ENCODE results near the gene PPP1CC. TPM values are rescaled to one million over a fixed set of nuclear protein-coding genes. Genes with fewer than 3 reads are reported as not detected.
"Not testable (repeated sequence)": the region's sequence is repeated elsewhere in the genome, so short reads cannot be mapped to it uniquely, and the experiment has no call there.

Gene PPP1CC
- total RNA-seq, 1 donor from 2014 or later = 449 TPM

- Mint-ChIP-seq H3K4me1 (ENCODE audit: low read depth) (peaks cover 15% of the 10 kb centered on the region), H3K27ac (no peak overlapping the region), H3K27me3 (ENCODE audit: insufficient read depth) (peaks cover 3% of the 10 kb centered on the region), H3K9me3 (peaks cover 6% of the 10 kb centered on the region), H3K36me3 (ENCODE audit: low read depth) (no peaks in the 10 kb centered on the region), H3K4me3 (no peak overlapping the region)
- DNase-seq (ENCODE audit: low spot score) = no peak
- intact Hi-C loops (cut with micrococcal nuclease) = no loop called here
These were observed 26.3 kb upstream of the PPP1CC start for GRCh38 chr12:110768960-110769359.

- Mint-ChIP-seq H3K27ac (no peak overlapping the region), H3K4me1 (ENCODE audit: low read depth) (peaks cover 20% of the 10 kb centered on the region)
These were observed 25.2 kb upstream of the PPP1CC start for GRCh38 chr12:110767863-110768262.

DNA sequence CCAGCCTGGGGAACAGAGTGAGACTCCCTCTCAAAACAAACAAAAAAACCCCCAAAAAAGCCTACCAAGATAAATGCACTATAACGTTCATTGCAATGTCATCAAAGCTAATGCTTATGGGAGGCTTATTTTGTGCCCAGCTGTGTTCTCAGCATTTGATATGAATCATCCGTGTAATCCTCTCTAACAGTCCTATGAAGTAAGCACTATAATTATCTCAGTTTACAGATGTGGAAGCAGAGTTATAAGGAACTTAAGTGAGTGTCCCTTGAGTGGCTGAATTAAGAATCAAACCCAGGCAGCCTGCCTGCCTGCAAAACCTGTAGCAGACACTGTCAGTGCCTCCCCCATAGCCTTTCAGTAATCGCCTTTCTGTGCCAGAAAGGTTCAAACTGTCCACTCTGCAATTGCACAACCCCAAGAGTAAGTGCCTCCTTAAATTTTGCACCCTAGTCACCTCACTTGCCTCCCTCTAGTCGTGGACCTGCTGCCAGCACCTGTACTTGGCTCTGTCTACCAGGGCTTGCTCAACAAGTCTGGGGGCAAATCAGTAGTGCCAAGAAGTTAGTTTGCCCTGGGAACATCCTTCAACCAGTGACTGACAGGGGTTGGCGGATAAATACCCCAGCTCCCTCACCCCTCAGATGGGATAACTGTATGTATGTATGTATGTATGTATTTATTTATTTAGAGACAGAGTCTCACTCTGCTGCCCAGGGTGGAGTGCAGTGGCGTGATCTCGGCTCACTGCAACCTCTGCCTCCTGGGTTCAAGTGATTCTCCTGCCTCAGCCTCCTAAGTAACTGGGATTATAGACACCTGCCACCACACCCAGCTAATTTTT is 23.8 kb upstream of the PPP1CC start:
- Mint-ChIP-seq H3K4me1 (ENCODE audit: low read depth) (peaks cover 14% of the 10 kb centered on the region), H3K27me3 (ENCODE audit: insufficient read depth) (peaks cover 3% of the 10 kb centered on the region), H3K36me3 (ENCODE audit: low read depth) (no peaks in the 10 kb centered on the region), H3K9me3 (peaks cover 6% of the 10 kb centered on the region), H3K27ac (no peak overlapping the region), H3K4me3 (no peak overlapping the region)
- no peak for DNase-seq (ENCODE audit: low spot score)
- intact Hi-C loops (cut with micrococcal nuclease) = no loop called here

More at GRCh38 chr12:110767863-110768262, 25.2 kb upstream of the PPP1CC start:
- Mint-ChIP-seq H3K27me3 (ENCODE audit: insufficient read depth) (peaks cover 3% of the 10 kb centered on the region), H3K4me3 (no peak overlapping the region), H3K9me3 (peaks cover 6% of the 10 kb centered on the region), H3K36me3 (ENCODE audit: low read depth) (no peaks in the 10 kb centered on the region)
- intact Hi-C loops (cut with micrococcal nuclease) = no loop called here
- DNase-seq (ENCODE audit: low spot score) = no peak

DNA sequence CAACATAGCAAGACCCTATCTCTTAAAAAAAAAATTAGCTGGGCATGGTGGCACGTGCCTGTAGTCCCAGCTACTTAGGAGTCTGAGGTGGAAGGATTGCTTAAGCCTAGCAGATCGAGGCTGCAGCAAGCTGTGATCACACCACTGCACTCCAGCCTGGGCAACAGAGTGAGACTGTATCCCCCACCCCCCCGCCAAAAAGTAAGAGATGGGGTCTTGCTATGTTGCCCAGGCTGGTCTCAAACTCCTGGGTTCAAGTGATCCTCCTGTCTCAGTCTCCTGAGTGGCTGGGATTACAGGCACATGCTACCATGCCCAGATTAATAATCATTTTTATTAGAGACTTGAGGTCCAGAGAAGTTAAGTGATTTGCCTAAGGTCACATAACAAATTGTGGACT is 22.9 kb upstream of the PPP1CC start:
- DNase-seq (ENCODE audit: low spot score); H3K27me3 Mint-ChIP-seq (ENCODE audit: insufficient read depth); H3K9me3 Mint-ChIP-seq; intact Hi-C loops (cut with micrococcal nuclease); H3K4me3 Mint-ChIP-seq; H3K27ac Mint-ChIP-seq; H3K36me3 Mint-ChIP-seq (ENCODE audit: low read depth): not testable (repeated sequence)
- H3K4me1 Mint-ChIP-seq (ENCODE audit: low read depth) = peaks cover 12% of the 10 kb centered on the region

GRCh38 chr12:110765111-110765510 is 22.4 kb upstream of the PPP1CC start:
- Mint-ChIP-seq H3K36me3 (ENCODE audit: low read depth) (no peaks in the 10 kb centered on the region), H3K4me1 (ENCODE audit: low read depth) (peaks cover 14% of the 10 kb centered on the region), H3K27ac (no peak overlapping the region), H3K9me3 (peaks cover 6% of the 10 kb centered on the region), H3K27me3 (ENCODE audit: insufficient read depth) (peaks cover 4% of the 10 kb centered on the region), H3K4me3 (no peak overlapping the region)
- intact Hi-C loops (cut with micrococcal nuclease) = no loop called here
- DNase-seq (ENCODE audit: low spot score) = no peak

DNA sequence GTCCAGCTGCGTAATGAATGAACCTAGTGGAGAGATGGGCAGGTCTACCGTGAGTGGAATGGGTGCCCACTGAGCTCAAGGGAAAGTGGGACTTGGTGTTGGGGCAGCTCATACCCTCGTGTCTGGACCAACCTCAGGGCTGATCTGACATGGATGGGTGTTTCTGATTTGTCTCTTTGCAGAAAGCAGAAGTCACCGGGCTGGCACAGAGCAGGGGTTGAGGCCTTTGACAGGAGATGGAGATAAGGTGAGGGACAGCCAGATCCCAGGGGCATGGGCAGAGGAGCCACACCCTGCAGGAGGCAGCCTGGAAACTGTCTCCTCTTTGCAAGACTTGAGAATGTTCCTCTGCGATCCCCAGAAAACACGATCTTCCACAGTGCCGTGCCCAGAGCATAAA is 20.9 kb upstream of the PPP1CC start:
- Mint-ChIP-seq H3K4me3 (no peak overlapping the region), H3K4me1 (ENCODE audit: low read depth) (peaks cover 20% of the 10 kb centered on the region), H3K36me3 (ENCODE audit: low read depth) (no peaks in the 10 kb centered on the region), H3K9me3 (peaks cover under 1% of the 10 kb centered on the region), H3K27me3 (ENCODE audit: insufficient read depth) (peaks cover 5% of the 10 kb centered on the region), H3K27ac (peak overlapping the region; percentile 90)
- intact Hi-C loops (cut with micrococcal nuclease) = loop anchor here (1.0 to 2.0 kb wide), 4 partner anchors 13 to 63 kb away; partner anchors contain the start of gene PPP1CC
- DNase-seq (ENCODE audit: low spot score) = no peak

DNA sequence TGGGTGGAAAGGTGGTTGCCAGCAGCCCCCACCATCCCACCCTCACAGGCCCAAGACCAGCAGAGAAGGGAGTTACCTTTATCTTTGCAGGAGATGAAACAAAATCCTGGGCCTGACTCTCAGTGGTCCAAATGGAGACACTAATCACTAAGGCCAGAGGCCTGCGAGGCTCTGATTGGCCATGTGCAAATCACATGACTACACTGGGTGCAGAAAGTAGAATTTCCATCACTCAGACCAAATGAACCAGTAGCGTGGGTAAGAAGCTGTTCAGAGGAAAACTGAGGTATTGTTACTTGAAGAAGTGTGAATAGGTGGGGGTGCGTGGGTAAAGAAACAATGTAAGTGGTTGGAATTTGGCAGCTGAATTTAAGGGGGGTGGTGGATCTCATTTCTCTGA is 20.2 kb upstream of the PPP1CC start:
- Mint-ChIP-seq H3K36me3 (ENCODE audit: low read depth) (no peaks in the 10 kb centered on the region), H3K27me3 (ENCODE audit: insufficient read depth) (peaks cover 5% of the 10 kb centered on the region), H3K4me1 (ENCODE audit: low read depth) (peaks cover 27% of the 10 kb centered on the region), H3K27ac (peak overlapping the region; percentile 90), H3K9me3 (no peaks in the 10 kb centered on the region), H3K4me3 (peak overlapping the region; percentile 69)
- intact Hi-C loops (cut with micrococcal nuclease) = loop anchor here (1.0 to 2.0 kb wide), 4 partner anchors 13 to 63 kb away; partner anchors contain the start of gene PPP1CC
- DNase-seq (ENCODE audit: low spot score) = no peak

DNA sequence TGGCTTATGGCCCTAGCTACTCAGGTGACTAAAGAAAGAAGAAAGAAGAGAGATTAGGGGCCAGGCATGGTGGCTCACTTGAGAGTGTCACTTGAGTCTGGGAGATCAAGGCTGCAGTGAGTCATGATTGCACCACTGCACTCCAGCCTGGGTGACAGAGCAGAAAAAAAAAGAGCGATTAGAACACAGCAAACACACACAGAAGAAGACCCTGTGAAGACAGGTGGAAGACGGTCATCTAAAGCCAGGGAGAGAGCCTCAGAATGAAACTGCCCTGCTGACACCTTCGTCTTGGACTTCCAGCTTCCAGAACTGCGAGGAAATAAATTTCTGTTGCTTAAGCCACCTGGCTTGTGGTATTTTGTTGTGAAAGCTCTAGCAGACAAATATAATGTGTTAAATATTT is 17.5 kb upstream of the PPP1CC start:
- H3K36me3 Mint-ChIP-seq (ENCODE audit: low read depth) = no peaks in the 10 kb centered on the region
- no peak for DNase-seq (ENCODE audit: low spot score)
- H3K4me3 Mint-ChIP-seq = no peak overlapping the region
- no peaks in the 10 kb centered on the region for H3K9me3 Mint-ChIP-seq
- intact Hi-C loops (cut with micrococcal nuclease) = no loop called here
- H3K27me3 Mint-ChIP-seq (ENCODE audit: insufficient read depth) = peaks cover 2% of the 10 kb centered on the region
- peak overlapping the region; percentile 85 for H3K27ac Mint-ChIP-seq
- H3K4me1 Mint-ChIP-seq (ENCODE audit: low read depth) = peaks cover 42% of the 10 kb centered on the region

DNA sequence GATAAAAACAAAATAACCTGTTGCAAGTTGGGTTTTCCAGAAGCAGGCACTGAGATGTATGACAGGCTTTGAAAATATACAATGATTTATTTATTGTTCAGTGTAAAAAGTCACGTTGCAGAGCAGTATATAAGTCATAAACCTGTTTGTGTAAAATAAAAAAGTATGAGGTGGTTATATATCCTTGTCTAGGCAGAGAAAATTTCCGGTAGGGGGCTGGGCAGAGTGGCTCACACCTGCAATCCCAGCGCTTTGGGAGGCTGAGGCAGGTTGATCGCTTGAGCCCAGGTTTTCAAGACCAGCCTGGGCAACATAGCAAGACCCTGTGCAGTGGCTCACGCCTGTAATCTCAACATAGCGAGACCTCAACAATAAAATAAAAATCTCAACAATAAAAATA is 16.2 kb upstream of the PPP1CC start:
- DNase-seq (ENCODE audit: low spot score) = no peak
- H3K4me1 Mint-ChIP-seq (ENCODE audit: low read depth) = peaks cover 42% of the 10 kb centered on the region
- intact Hi-C loops (cut with micrococcal nuclease) = no loop called here
- H3K27ac Mint-ChIP-seq = no peak overlapping the region
- H3K9me3 Mint-ChIP-seq = no peaks in the 10 kb centered on the region
- H3K36me3 Mint-ChIP-seq (ENCODE audit: low read depth) = no peaks in the 10 kb centered on the region
- H3K4me3 Mint-ChIP-seq = no peak overlapping the region
- peaks cover 2% of the 10 kb centered on the region for H3K27me3 Mint-ChIP-seq (ENCODE audit: insufficient read depth)

- H3K4me3 Mint-ChIP-seq = no peak overlapping the region
- H3K36me3 Mint-ChIP-seq (ENCODE audit: low read depth) = no peaks in the 10 kb centered on the region
- peaks cover 30% of the 10 kb centered on the region for H3K4me1 Mint-ChIP-seq (ENCODE audit: low read depth)
- no peak overlapping the region for H3K27ac Mint-ChIP-seq
- intact Hi-C loops (cut with micrococcal nuclease) = no loop called here
- peaks cover 2% of the 10 kb centered on the region for H3K27me3 Mint-ChIP-seq (ENCODE audit: insufficient read depth)
- no peak for DNase-seq (ENCODE audit: low spot score)
- H3K9me3 Mint-ChIP-seq = no peaks in the 10 kb centered on the region
These were observed 13.9 kb upstream of the PPP1CC start for GRCh38 chr12:110756611-110757010.

GRCh38 chr12:110754101-110754793 is 11.6 kb upstream of the PPP1CC start:
- intact Hi-C loops (cut with micrococcal nuclease) = no loop called here
- H3K9me3 Mint-ChIP-seq = no peaks in the 10 kb centered on the region
- DNase-seq (ENCODE audit: low spot score) = no peak
- no peak overlapping the region for H3K4me3 Mint-ChIP-seq
- H3K36me3 Mint-ChIP-seq (ENCODE audit: low read depth) = no peaks in the 10 kb centered on the region
- no peaks in the 10 kb centered on the region for H3K27me3 Mint-ChIP-seq (ENCODE audit: insufficient read depth)
- H3K4me1 Mint-ChIP-seq (ENCODE audit: low read depth) = peaks cover 25% of the 10 kb centered on the region
- no peak overlapping the region for H3K27ac Mint-ChIP-seq

DNA sequence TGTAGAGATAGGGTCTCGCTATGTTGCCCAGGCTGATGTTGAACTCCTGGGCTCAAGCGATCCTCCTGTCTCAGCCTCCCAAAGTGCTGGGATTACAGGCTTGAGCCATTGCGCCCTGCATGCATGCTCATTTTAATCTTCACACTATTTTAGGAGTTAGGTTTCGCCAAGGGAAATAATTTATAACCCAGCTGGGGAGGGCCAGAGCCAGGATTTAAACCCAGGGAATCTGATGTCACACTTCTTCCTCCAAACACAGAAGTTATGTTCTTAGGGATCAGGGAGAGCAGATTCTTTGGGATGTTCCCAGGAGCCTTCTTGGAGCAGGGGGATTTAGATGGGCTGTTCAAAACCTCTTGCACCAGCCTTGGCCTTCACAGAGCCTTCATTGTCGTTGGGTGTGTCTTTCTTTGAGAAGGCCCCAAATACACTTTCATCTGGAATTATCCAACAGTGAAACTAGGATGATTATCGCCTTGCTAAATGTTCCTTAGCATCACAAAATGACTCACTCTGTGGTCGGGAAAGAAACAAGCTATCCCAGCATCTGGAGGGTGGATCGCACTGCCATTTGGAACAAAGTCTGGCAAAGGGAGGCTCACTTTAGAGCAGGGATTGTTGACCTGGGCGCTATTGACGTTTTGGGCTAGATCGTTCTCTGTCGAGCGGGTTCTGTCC is 8.2 kb upstream of the PPP1CC start:
- intact Hi-C loops (cut with micrococcal nuclease) = no loop called here
- Mint-ChIP-seq H3K27me3 (ENCODE audit: insufficient read depth) (no peaks in the 10 kb centered on the region), H3K36me3 (ENCODE audit: low read depth) (no peaks in the 10 kb centered on the region), H3K4me3 (no peak overlapping the region), H3K4me1 (ENCODE audit: low read depth) (no peaks in the 10 kb centered on the region), H3K9me3 (no peaks in the 10 kb centered on the region), H3K27ac (no peak overlapping the region)
- DNase-seq (ENCODE audit: low spot score) = no peak

GRCh38 chr12:110746550-110746949 is 3.9 kb upstream of the PPP1CC start:
- DNase-seq (ENCODE audit: low spot score) = no peak
- H3K27me3 Mint-ChIP-seq (ENCODE audit: insufficient read depth) = no peaks in the 10 kb centered on the region
- intact Hi-C loops (cut with micrococcal nuclease) = no loop called here
- H3K9me3 Mint-ChIP-seq = no peaks in the 10 kb centered on the region
- H3K4me1 Mint-ChIP-seq (ENCODE audit: low read depth) = peaks cover 16% of the 10 kb centered on the region
- H3K36me3 Mint-ChIP-seq (ENCODE audit: low read depth) = peaks cover 4% of the 10 kb centered on the region
- H3K4me3 Mint-ChIP-seq = no peak overlapping the region
- H3K27ac Mint-ChIP-seq = no peak overlapping the region
